K562 (cell line): ENCODE results near the gene PUM1. TPM values are rescaled to one million over a fixed set of nuclear protein-coding genes. Genes with fewer than 3 reads are reported as not detected.

Experiments
- ATAC-seq: fragments of 200-7000 bp; cut with Tn5 transposase; 3 replicates; pipeline ENCODE4 v1.9.1; 2020; ENCODE audit warnings: moderate library complexity
- BruUV-seq: library from RNA; stranded (reverse); fragments of 400-500 nt; replicated peaks from 2 replicates; lab custom pipeline; 2021; lab: Mats Ljungman, UMichigan
- CTCF ChIA-PET: fragments of 300-600 bp; formaldehyde crosslinking; extraction: SDS; loops from one replicate; lab custom pipeline; 2021; ENCODE audit warnings: low intra/inter-chr PET ratio; lab: Yijun Ruan, JAX
- POLR2A ChIA-PET: fragments of 300-600, 350-650 bp; sonication (Branson Sonifier 250); formaldehyde crosslinking; extraction: SDS; loops from one replicate; lab custom pipeline; 2021; ENCODE audit warnings: antibody characterized with exemption, inconsistent platforms; lab: Yijun Ruan, JAX
- DNase-seq, 4 experiments: peaks; one replicate each; pipeline versions ENCODE4 v3.0.0 to v3.0.0-alpha.2; 2011 to 2018; ENCODE audit warnings: low spot score in 3 of 4, mixed read lengths in 3 of 4; ENCODE audit errors: extremely low read depth in 1 of 4
- FAIRE-seq: peaks from 2 replicates; lab custom pipeline; 2011; peaks lifted over from hg19 to GRCh38; lab: Jason Lieb, UNC
- H2AFZ ChIP-seq: 2 replicates; pipeline ENCODE4 v1.6.0; 2011; ENCODE audit warnings: low read depth, low read length, control low read depth, inconsistent platforms
- H3K27ac ChIP-seq: fragments of 200-600 bp; 3 replicates; pipeline ENCODE4 v1.8.0; 2011; ENCODE audit warnings: low read depth, mild to moderate bottlenecking, control low read depth, inconsistent platforms, low read length, moderate library complexity, mixed read lengths; ENCODE audit errors: extremely low read depth
- H3K27me3 ChIP-seq, 2 experiments: fragments of 300-600 bp in 1 of 2; 2 replicates in 1 of 2; 3 replicates in 1 of 2; pipeline versions ENCODE4 v1.6.0 to v1.8.0; 2011; ENCODE audit warnings: inconsistent platforms in 2 of 2, low read length in 2 of 2, mild to moderate bottlenecking in 1 of 2, mixed read lengths in 1 of 2, moderate library complexity in 1 of 2; ENCODE audit not compliant: control insufficient read depth in 2 of 2, insufficient read depth in 2 of 2
- H3K36me3 ChIP-seq: fragments of 300-600 bp; 3 replicates; pipeline ENCODE4 v1.8.0; 2011; ENCODE audit warnings: mild to moderate bottlenecking, low read length, inconsistent platforms; ENCODE audit not compliant: control insufficient read depth, insufficient read depth
- H3K4me1 ChIP-seq, 2 experiments: fragments of 200-600 bp in 1 of 2; replicated peaks in 1 of 2; 2 replicates in 1 of 2; 3 replicates in 1 of 2; pipeline versions ENCODE4 v1.5.1 to v1.8.0; 2011; ENCODE audit warnings: inconsistent platforms in 2 of 2, low read length in 2 of 2, mild to moderate bottlenecking in 1 of 2, mixed read lengths in 1 of 2, moderate library complexity in 1 of 2; ENCODE audit not compliant: control insufficient read depth in 2 of 2, insufficient read depth in 2 of 2
- H3K4me2 ChIP-seq: 2 replicates; pipeline ENCODE4 v1.6.1; 2011; ENCODE audit warnings: low read length, control low read depth, inconsistent platforms, mixed read lengths; ENCODE audit not compliant: insufficient read depth
- H3K4me3 ChIP-seq: fragments of 200-600 bp; sonication (generic), shearing (Covaris generic); 2 replicates; pipeline ENCODE4 v1.5.1; 2016; ENCODE audit warnings: control low read depth, inconsistent platforms
- H3K79me2 ChIP-seq: fragments of 200-600 bp; 3 replicates; pipeline ENCODE4 v1.8.0; 2011; ENCODE audit warnings: low read length, inconsistent platforms; ENCODE audit not compliant: control insufficient read depth, insufficient read depth
- H3K9ac ChIP-seq, 2 experiments: 2 replicates each; pipeline versions ENCODE4 v1.6.0 to v1.6.1; 2011; ENCODE audit warnings: low read depth in 2 of 2, low read length in 2 of 2, control low read depth in 1 of 2, inconsistent platforms in 1 of 2, mild to moderate bottlenecking in 1 of 2, mixed read lengths in 1 of 2; ENCODE audit not compliant: insufficient read depth in 1 of 2
- H3K9me1 ChIP-seq: one replicate; pipeline ENCODE4 v1.6.0; 2011; ENCODE audit warnings: inconsistent platforms, mild to moderate bottlenecking, low read length, moderate library complexity; ENCODE audit not compliant: control insufficient read depth, insufficient read depth
- H3K9me3 ChIP-seq: replicated peaks from 2 replicates; pipeline ENCODE4 v1.5.1; 2011; ENCODE audit warnings: low read depth, low read length, inconsistent platforms; ENCODE audit not compliant: control insufficient read depth, insufficient read depth
- H4K20me1 ChIP-seq: replicated peaks from 2 replicates; pipeline ENCODE4 v1.6.1; 2011; ENCODE audit warnings: low read length, inconsistent platforms, mixed read lengths; ENCODE audit not compliant: control insufficient read depth, insufficient read depth
- ARNT ChIP-seq, 2 experiments: fragments of 450-650 bp; IDR thresholded peaks; 2 replicates each; pipeline ENCODE4 v1.6.1; 2016; ENCODE audit warnings: mild to moderate bottlenecking in 1 of 2
- ATF7 ChIP-seq: fragments of 450-650 bp; IDR thresholded peaks from 2 replicates; pipeline ENCODE4 v1.7.1; 2014; ENCODE audit warnings: mild to moderate bottlenecking, moderate library complexity
- CREB1 ChIP-seq, 2 experiments: sonication (generic) in 1 of 2; formaldehyde crosslinking in 1 of 2; IDR thresholded peaks; 2 replicates each; pipeline versions ENCODE4 v1.6.1 to v1.8.0; 2012 to 2022; ENCODE audit warnings: inconsistent platforms in 1 of 2, mild to moderate bottlenecking in 1 of 2, missing genetic modification reagents in 1 of 2, moderate library complexity in 1 of 2
- EGR1 ChIP-seq: fragments of 450-650 bp; conservative IDR thresholded peaks from 2 replicates; pipeline ENCODE4 v1.6.1; 2017; ENCODE audit warnings: mild to moderate bottlenecking
- EHMT2 ChIP-seq: fragments of 450-650 bp; IDR thresholded peaks from 2 replicates; pipeline ENCODE4 v1.6.1; 2018; ENCODE audit warnings: antibody characterized with exemption
- EP400 ChIP-seq: fragments of 450-650 bp; IDR thresholded peaks from 2 replicates; pipeline ENCODE4 v1.6.1; 2017; ENCODE audit warnings: antibody characterized with exemption, mild to moderate bottlenecking, moderate library complexity
- FOXJ2 ChIP-seq: fragments of 200-800 bp; sonication (Bioruptor generic); IDR thresholded peaks from 2 replicates; pipeline ENCODE4 v1.6.1; 2016; ENCODE audit warnings: missing genetic modification characterization, missing compliant biosample characterization
- HDAC2 ChIP-seq: fragments of 450-650 bp; IDR thresholded peaks from 2 replicates; pipeline ENCODE4 v1.6.1; 2016; ENCODE audit warnings: mild to moderate bottlenecking
- HDGF ChIP-seq: fragments of 450-650 bp; IDR thresholded peaks from 2 replicates; pipeline ENCODE4 v1.6.1; 2016
- HES1 ChIP-seq: fragments of 450-650 bp; IDR thresholded peaks from 2 replicates; pipeline ENCODE4 v1.6.1; 2016; ENCODE audit warnings: low read depth, mild to moderate bottlenecking, moderate library complexity
- KLF10 ChIP-seq: fragments of 250-450 bp; sonication (Bioruptor Pico); IDR thresholded peaks from 2 replicates; pipeline ENCODE4 v1.6.1; 2021; ENCODE audit warnings: matching md5 sums
- NFE2L1 ChIP-seq: fragments of 450-650 bp; IDR thresholded peaks from 2 replicates; pipeline ENCODE4 v1.6.1; 2016; ENCODE audit warnings: missing genetic modification characterization, low read depth, mild to moderate bottlenecking, missing compliant biosample characterization, moderate library complexity, borderline replicate concordance
- PHF20 ChIP-seq: fragments of 450-650 bp; IDR thresholded peaks from 2 replicates; pipeline ENCODE4 v1.6.1; 2018; ENCODE audit not compliant: partially characterized antibody
- PTBP1 ChIP-seq: fragments of 200-400 bp; formaldehyde crosslinking; IDR thresholded peaks from 2 replicates; pipeline ENCODE4 v1.6.1; 2017; ENCODE audit warnings: low read depth, low read length
- RBBP5 ChIP-seq: fragments of 200-600 bp; sonication (generic); IDR thresholded peaks from 2 replicates; pipeline ENCODE4 v1.6.1; 2012; ENCODE audit warnings: borderline replicate concordance, mild to moderate bottlenecking, low read length, control low read depth, inconsistent platforms; ENCODE audit not compliant: insufficient read depth, poor library complexity, severe bottlenecking
- RBFOX2 ChIP-seq: fragments of 200-400 bp; formaldehyde crosslinking; IDR thresholded peaks from 2 replicates; pipeline ENCODE4 v1.6.1; 2017; ENCODE audit warnings: low read depth, mild to moderate bottlenecking, low read length, moderate library complexity
- TEAD2 ChIP-seq: fragments of 450-650 bp; IDR thresholded peaks from 2 replicates; pipeline ENCODE4 v1.6.1; 2016; ENCODE audit warnings: missing genetic modification characterization, control low read depth, missing compliant biosample characterization
- VEZF1 ChIP-seq: fragments of 200-800 bp; sonication (Bioruptor generic); IDR thresholded peaks from 2 replicates; pipeline ENCODE4 v1.6.1; 2017; ENCODE audit warnings: missing genetic modification characterization, missing compliant biosample characterization
- ZNF140 ChIP-seq: fragments of 250-450 bp; sonication (Bioruptor Pico); IDR thresholded peaks from 2 replicates; pipeline ENCODE4 v1.8.0; 2021; ENCODE audit warnings: moderate library complexity, mild to moderate bottlenecking, inconsistent platforms
- ZNF146 ChIP-seq: IDR thresholded peaks from one replicate; pipeline ENCODE4 v1.6.1; 2018; ENCODE audit warnings: missing compliant biosample characterization; ENCODE audit not compliant: unreplicated experiment
- ZNF24 ChIP-seq: fragments of 450-650 bp; IDR thresholded peaks from 2 replicates; pipeline ENCODE4 v1.6.1; 2016
- ZNF75A ChIP-seq: fragments of 450-650 bp; formaldehyde crosslinking; IDR thresholded peaks from 2 replicates; pipeline ENCODE4 v1.4.0; 2020; ENCODE audit warnings: mild to moderate bottlenecking
- ZNF76 ChIP-seq: fragments of 250-450 bp; sonication (Bioruptor Pico); IDR thresholded peaks from 2 replicates; pipeline ENCODE4 v1.4.0; 2020; ENCODE audit warnings: mild to moderate bottlenecking, moderate library complexity, borderline replicate concordance
- WGBS: fragments of 100-300 bp; shearing (Covaris generic); methylation state at CpG from one replicate; pipeline ENCODE4 v1.1.6; 2016; ENCODE audit warnings: low coverage, mixed read lengths; ENCODE audit not compliant: insufficient coverage; ENCODE audit errors: missing lambda C conversion rate; 5-methylcytosine and 5-hydroxymethylcytosine counted together
- in situ Hi-C: fragments of 300-500 bp; cut with MboI; formaldehyde crosslinking; loops from 4 replicates; pipeline ENCODE4 v1.15.0; 2018; ENCODE audit warnings: inconsistent platforms, mixed read lengths
- intact Hi-C: fragments of 100-400 bp; cut with micrococcal nuclease; formaldehyde crosslinking; loops from 2 replicates; pipeline ENCODE4 v1.14.2; 2022
- polyA plus RNA-seq, 8 experiments: library from polyadenylated mRNA; depleted of rRNA in 4 of 8; stranded (reverse) in 5 of 8; unstranded in 3 of 8; fragments of >200 nt; fragmentation: Nextera tagmentation in 2 of 8; fragmentation: Illumina TruSeq in 1 of 8; extraction: Ambion mirVana in 2 of 8; extraction: Trizol in 1 of 8; gene quantifications; 2 replicates each; pipeline versions ENCODE4 v1.2.1 to v1.2.3, GENCODE V29; 2011 to 2014; ENCODE audit warnings: inconsistent platforms in 1 of 8, missing spikeins in 1 of 8
- total RNA-seq, 7 experiments: library from RNA; depleted of rRNA in 6 of 7; stranded (reverse); fragments of >200 nt in 6 of 7; fragmentation: Illumina TruSeq in 2 of 7; extraction: Trizol in 2 of 7; gene quantifications; 2 replicates each; pipeline versions ENCODE4 v1.2.1 to v1.2.3, GENCODE V29; 2011 to 2021; ENCODE audit warnings: low replicate concordance in 1 of 7

The PUM1 gene
- total and polyA plus RNA-seq, 9 of the 15 experiments (the other 6 are each of a cell fraction or from before 2014, with no cell fraction given): 37.7 to 104 (median 55.7) TPM

GRCh38 chr1:30903343-30904034, 162.0 kb downstream of the PUM1 start:
- FAIRE-seq (peak; percentile 93), ATAC-seq (peak; percentile 83), DNase-seq (peak in 3 of 4 experiments; percentile 46 to 79 (median 75))
- Histone ChIP-seq H3K9me3 (no peaks in the 10 kb centered on the region), H3K9ac (peak overlapping the region in 1 of 2 experiments; percentile 14; a peak in 1 of 4 replicates), H3K4me1 (peaks cover 43 to 64% of the 10 kb centered on the region in 2 experiments), H3K9me1 (peaks cover 6% of the 10 kb centered on the region), H3K4me2 (0 out of 2 replicates have a peak overlapping the region, but pooled peaks have one; percentile 1), H3K79me2 (peaks cover 23% of the 10 kb centered on the region), H3K4me3 (no peak overlapping the region), H2AFZ (no peak overlapping the region), H4K20me1 (peaks cover 24% of the 10 kb centered on the region), H3K36me3 (no peaks in the 10 kb centered on the region), H3K27me3 (no peaks in the 10 kb centered on the region), H3K27ac (peak overlapping the region; percentile 46; the same call in 2 of the 3 replicates)
- ChIA-PET CTCF (interaction anchor here (0.6 kb wide), 1 partner anchor 1478 kb away, joined by 6 read pairs; no protein-coding TSS in a partner anchor), POLR2A (interaction anchor here (0.8 to 1.5 kb wide), 5 partner anchors 10 to 124 kb away, joined by 3 to 6 read pairs (median 5); no protein-coding TSS in a partner anchor)
- intact Hi-C loops: no loop called here
- WGBS: 49% methylated on average over 8 of the region's 8 CpGs
- in situ Hi-C loops: no loop called here
- BruUV-seq: no TSS peak
- no peak for TF ChIP-seq RBFOX2
- peak; percentile 29 for TF ChIP-seq RBBP5
- TF ChIP-seq PHF20: peak; percentile 80
- TF ChIP-seq ARNT (IDR thresholded peaks at IDR 0.05): 0 out of 4 replicates have a peak, but pooled peaks of 1 of the 2 experiments have one; percentile 48
- no peak for TF ChIP-seq EP400
- peak; percentile 31; the same call in 1 of the 2 replicates for TF ChIP-seq ZNF24
- no peak for TF ChIP-seq CREB1 (IDR thresholded peaks at IDR 0.05)
- peak; percentile 59; the same call in 1 of the 2 replicates for TF ChIP-seq CREB1 (CRISPR knock-in tag; IDR thresholded peaks at IDR 0.05)
- peak; percentile 22; the same call in 1 of the 2 replicates for TF ChIP-seq ATF7
- TF ChIP-seq ZNF146: no peak
- TF ChIP-seq KLF10 (CRISPR knock-in tag): no peak
- TF ChIP-seq ZNF140 (CRISPR knock-in tag): no peak
- TF ChIP-seq ZNF75A: 0 out of 2 replicates have a peak, but pooled peaks have one; percentile 43
- TF ChIP-seq EHMT2: no peak
- peak; percentile 95 for TF ChIP-seq PTBP1
- no peak for TF ChIP-seq NFE2L1
- TF ChIP-seq EGR1: no peak; the same call in 1 of the 2 replicates
- TF ChIP-seq ZNF76 (CRISPR knock-in tag): no peak
- no peak for TF ChIP-seq HES1
- TF ChIP-seq FOXJ2 (tag): no peak
- TF ChIP-seq TEAD2 (tag): no peak
- peak; percentile 95 for TF ChIP-seq HDGF
- peak; percentile 99 for TF ChIP-seq HDAC2
- TF ChIP-seq VEZF1 (CRISPR knock-in tag): peak; percentile 64
